Fibroblast of lung (primary cell): Measurements from ENCODE around the gene PRKCH. TPM values are rescaled to one million over a fixed set of nuclear protein-coding genes. Genes with fewer than 3 reads are reported as not detected.

Experiments used
- DNase-seq, 2 donors: peaks; one replicate each; pipeline versions ENCODE4 v3.0.0 to v3.0.0-alpha.2; 2010; ENCODE audit warnings: low read depth in 2 of 2
- H2AFZ ChIP-seq: 2 replicates; pipeline ENCODE4 v1.5.1; 2012; ENCODE audit warnings: low read length, control low read depth, inconsistent platforms
- H3K27ac ChIP-seq: 2 replicates; pipeline ENCODE4 v1.5.1; 2011; ENCODE audit warnings: low read length, control low read depth; ENCODE audit not compliant: insufficient read depth
- H3K27me3 ChIP-seq: 2 replicates; pipeline ENCODE4 v1.5.1; 2011; ENCODE audit warnings: mild to moderate bottlenecking, low read length; ENCODE audit not compliant: control insufficient read depth, insufficient read depth
- H3K36me3 ChIP-seq: 2 replicates; pipeline ENCODE4 v1.5.1; 2011; ENCODE audit warnings: low read length; ENCODE audit not compliant: control insufficient read depth, insufficient read depth
- H3K4me1 ChIP-seq: 2 replicates; pipeline ENCODE4 v1.5.1; 2011; ENCODE audit warnings: low read length; ENCODE audit not compliant: control insufficient read depth, insufficient read depth; ENCODE audit errors: extremely low read depth
- H3K4me2 ChIP-seq: 2 replicates; pipeline ENCODE4 v1.5.1; 2011; ENCODE audit warnings: low read length, control low read depth; ENCODE audit not compliant: insufficient read depth; ENCODE audit errors: extremely low read depth
- H3K4me3 ChIP-seq, 4 experiments: fragments of 200-600 bp in 1 of 4; sonication (generic) in 1 of 4; replicated peaks in 1 of 4; 2 replicates each; pipeline ENCODE4 v1.5.1; 2011 to 2016; ENCODE audit warnings: low read length in 4 of 4, low read depth in 3 of 4, mild to moderate bottlenecking in 3 of 4, control low read depth in 2 of 4, inconsistent platforms in 1 of 4, mixed read lengths in 1 of 4; ENCODE audit not compliant: insufficient read depth in 1 of 4; ENCODE audit errors: control extremely low read depth in 1 of 4
- H3K79me2 ChIP-seq: 2 replicates; pipeline ENCODE4 v1.5.1; 2012; ENCODE audit warnings: mild to moderate bottlenecking, low read length, inconsistent platforms; ENCODE audit not compliant: control insufficient read depth, insufficient read depth
- H3K9ac ChIP-seq: 2 replicates; pipeline ENCODE4 v1.5.1; 2011; ENCODE audit warnings: mild to moderate bottlenecking, low read length, control low read depth; ENCODE audit not compliant: insufficient read depth
- H3K9me3 ChIP-seq: 2 replicates; pipeline ENCODE4 v1.5.1; 2012; ENCODE audit warnings: low read depth, low read length; ENCODE audit not compliant: control insufficient read depth, insufficient read depth
- H4K20me1 ChIP-seq: 2 replicates; pipeline ENCODE4 v1.5.1; 2011; ENCODE audit warnings: low read length; ENCODE audit not compliant: control insufficient read depth, insufficient read depth; ENCODE audit errors: extremely low read depth
- CTCF ChIP-seq, 2 donors: IDR thresholded peaks in 1 of 2; conservative IDR thresholded peaks in 1 of 2; 1 replicate in 1 of 2; 2 replicates in 1 of 2; pipeline ENCODE4 v1.5.1; 2011 to 2012; ENCODE audit warnings: low read length in 2 of 2, control low read depth in 1 of 2, inconsistent platforms in 1 of 2, low read depth in 1 of 2, mild to moderate bottlenecking in 1 of 2
- EZH2 ChIP-seq: IDR thresholded peaks from 2 replicates; pipeline ENCODE4 v1.5.1; 2012; ENCODE audit warnings: low read length, control low read depth, mild to moderate bottlenecking; ENCODE audit errors: missing control alignments
- polyA plus RNA-seq, 2 donors: library from polyadenylated mRNA; depleted of rRNA in 1 of 2; stranded (reverse) in 1 of 2; unstranded in 1 of 2; fragments of >200 nt; gene quantifications; 2 replicates each; pipeline ENCODE4 v1.2.1, GENCODE V29; 2011 to 2012; ENCODE audit warnings: missing spikeins in 1 of 2
- total RNA-seq: library from RNA; depleted of rRNA; stranded (reverse); fragments of >200 nt; gene quantifications from 2 replicates; pipeline ENCODE4 v1.2.1, GENCODE V29; 2014

PRKCH gene
- total and polyA plus RNA-seq, 2 donors (not counting 1 experiment from before 2014, with no cell fraction given): 2.9 to 5.4 TPM

- Histone ChIP-seq H3K4me2 (no peak overlapping the region), H3K4me3 (no peak overlapping the region), H3K79me2 (no peaks in the 10 kb centered on the region), H3K9ac (no peak overlapping the region), H3K9me3 (no peaks in the 10 kb centered on the region), H3K36me3 (no peaks in the 10 kb centered on the region), H2AFZ (no peak overlapping the region), H4K20me1 (no peaks in the 10 kb centered on the region), H3K4me1 (peaks cover 6% of the 10 kb centered on the region), H3K27ac (no peak overlapping the region), H3K27me3 (no peaks in the 10 kb centered on the region)
- peak in 1 of 2 donors; percentile 71 for DNase-seq
- TF ChIP-seq CTCF (conservative IDR thresholded peaks at IDR 0.05 in 1 of 2, IDR thresholded peaks at IDR 0.05 in 1 of 2; ENCODE audit: low read depth in 1 of 2, low read length in 2 of 2) (no peak), EZH2 (no peak)
Observed at GRCh38 chr14:61578745-61579144, 257.4 kb downstream of the PRKCH start.

- no peaks in the 10 kb centered on the region for H3K9me3 ChIP-seq
- no peak overlapping the region for H3K4me3 ChIP-seq
- H3K36me3 ChIP-seq: no peaks in the 10 kb centered on the region
- H3K27ac ChIP-seq: no peak overlapping the region
- no peak overlapping the region for H3K4me2 ChIP-seq
- DNase-seq: no peak
- H2AFZ ChIP-seq: no peak overlapping the region
- H4K20me1 ChIP-seq: no peaks in the 10 kb centered on the region
- H3K79me2 ChIP-seq: no peaks in the 10 kb centered on the region
- H3K4me1 ChIP-seq: peaks cover 19% of the 10 kb centered on the region
- H3K27me3 ChIP-seq: no peaks in the 10 kb centered on the region
- H3K9ac ChIP-seq: no peak overlapping the region
- no peak for TF ChIP-seq EZH2
- no peak for TF ChIP-seq CTCF (conservative IDR thresholded peaks at IDR 0.05 in 1 of 2, IDR thresholded peaks at IDR 0.05 in 1 of 2; ENCODE audit: low read depth in 1 of 2, low read length in 2 of 2)
Observed at GRCh38 chr14:61581340-61581739, 260.0 kb downstream of the PRKCH start.

- Histone ChIP-seq H3K27ac (no peak overlapping the region), H3K9me3 (no peaks in the 10 kb centered on the region), H3K4me2 (no peak overlapping the region), H3K4me1 (peaks cover 24% of the 10 kb centered on the region), H2AFZ (no peak overlapping the region), H3K36me3 (no peaks in the 10 kb centered on the region), H3K9ac (no peak overlapping the region), H4K20me1 (no peaks in the 10 kb centered on the region), H3K27me3 (no peaks in the 10 kb centered on the region), H3K79me2 (no peaks in the 10 kb centered on the region), H3K4me3 (no peak overlapping the region)
- peak in 1 of 2 donors; percentile 77 for DNase-seq
- TF ChIP-seq EZH2: no peak
- no peak for TF ChIP-seq CTCF (conservative IDR thresholded peaks at IDR 0.05 in 1 of 2, IDR thresholded peaks at IDR 0.05 in 1 of 2; ENCODE audit: low read depth in 1 of 2, low read length in 2 of 2)
Observed at GRCh38 chr14:61581955-61582615, 260.7 kb downstream of the PRKCH start.
